Upper lobe of left lung (tissue), 4 donors: ENCODE measurements around the gene AHNAK.

Experiments used
- POLR2A ChIP-seq, 4 donors: fragments of 450-650 bp; IDR thresholded peaks; one replicate each; pipeline ENCODE4 v1.5.1; 2016 to 2017; ENCODE audit warnings: antibody characterized with exemption in 4 of 4, mild to moderate bottlenecking in 2 of 4
- POLR2AphosphoS5 ChIP-seq, 2 donors: sonication (generic); formaldehyde crosslinking; IDR thresholded peaks; one replicate each; pipeline ENCODE4 v1.5.1; 2017; ENCODE audit warnings: antibody characterized with exemption in 2 of 2
- TF ChIP-seq, protein P1 (sequence below), 6 experiments: fragments of 450-650 bp in 4 of 6; fragments of 200-600 bp in 2 of 6; sonication (generic) in 2 of 6; IDR thresholded peaks; one replicate each; pipeline ENCODE4 v1.5.1; 2016 to 2019; ENCODE audit warnings: antibody characterized with exemption in 6 of 6

DNA sequence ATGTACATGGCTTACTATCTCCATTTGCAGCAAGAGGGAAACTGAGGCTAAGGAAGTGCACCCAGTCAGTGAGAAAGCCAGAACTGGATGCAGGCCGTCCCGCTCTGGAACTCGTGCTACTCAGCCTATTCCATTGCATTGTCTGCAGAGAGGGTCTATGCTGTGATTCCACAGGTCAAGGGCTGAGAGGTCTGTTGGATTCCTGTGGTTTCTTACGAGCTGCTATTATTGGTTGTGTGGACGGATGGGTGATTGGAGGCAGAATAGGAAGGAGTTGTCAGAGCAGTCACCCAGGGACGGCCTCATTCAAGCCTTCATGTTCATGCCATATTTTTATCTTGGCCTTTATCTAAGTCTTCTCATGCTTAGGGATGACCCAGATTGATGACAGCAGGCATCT, 94.3 kb downstream of the AHNAK start:
- TF ChIP-seq, protein P1, sequence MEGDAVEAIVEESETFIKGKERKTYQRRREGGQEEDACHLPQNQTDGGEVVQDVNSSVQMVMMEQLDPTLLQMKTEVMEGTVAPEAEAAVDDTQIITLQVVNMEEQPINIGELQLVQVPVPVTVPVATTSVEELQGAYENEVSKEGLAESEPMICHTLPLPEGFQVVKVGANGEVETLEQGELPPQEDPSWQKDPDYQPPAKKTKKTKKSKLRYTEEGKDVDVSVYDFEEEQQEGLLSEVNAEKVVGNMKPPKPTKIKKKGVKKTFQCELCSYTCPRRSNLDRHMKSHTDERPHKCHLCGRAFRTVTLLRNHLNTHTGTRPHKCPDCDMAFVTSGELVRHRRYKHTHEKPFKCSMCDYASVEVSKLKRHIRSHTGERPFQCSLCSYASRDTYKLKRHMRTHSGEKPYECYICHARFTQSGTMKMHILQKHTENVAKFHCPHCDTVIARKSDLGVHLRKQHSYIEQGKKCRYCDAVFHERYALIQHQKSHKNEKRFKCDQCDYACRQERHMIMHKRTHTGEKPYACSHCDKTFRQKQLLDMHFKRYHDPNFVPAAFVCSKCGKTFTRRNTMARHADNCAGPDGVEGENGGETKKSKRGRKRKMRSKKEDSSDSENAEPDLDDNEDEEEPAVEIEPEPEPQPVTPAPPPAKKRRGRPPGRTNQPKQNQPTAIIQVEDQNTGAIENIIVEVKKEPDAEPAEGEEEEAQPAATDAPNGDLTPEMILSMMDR (IDR thresholded peaks at IDR 0.05) = no peak
- TF ChIP-seq POLR2A (IDR thresholded peaks at IDR 0.05) (no peak), POLR2AphosphoS5 (IDR thresholded peaks at IDR 0.05) (no peak)
